CD4-positive, alpha-beta T cell treated with Interferon gamma for 1 hour (primary cell): ENCODE measurements around the gene KCNH6.

ENCODE experiments used
- DNase-seq: peaks from one replicate; pipeline ENCODE4 v3.0.0-alpha.2; 2020

KCNH6 gene

GRCh38 chr17:63523253-63523855, at the start of gene KCNH6:
TSS of gene KCNH6 (plus strand) at chr17:63523358. CDS start at chr17:63523414, 56 bp downstream.
- no peak for DNase-seq

GRCh38 chr17:63474174-63474573, 49.0 kb upstream of the KCNH6 start:
- no peak for DNase-seq

- DNase-seq = no peak
Observed at GRCh38 chr17:63474586-63475460, 48.3 kb upstream of the KCNH6 start.

GRCh38 chr17:63475491-63476412, 47.4 kb upstream of the KCNH6 start:
- no peak for DNase-seq

- no peak for DNase-seq
Observed at GRCh38 chr17:63476459-63476853, 46.7 kb upstream of the KCNH6 start.

- peak; percentile 23 for DNase-seq
Observed at GRCh38 chr17:63476854-63477479, 46.2 kb upstream of the KCNH6 start, which contains the start of gene ACE. TSS of gene ACE (plus strand) at chr17:63477061. CDS start at chr17:63477095, 34 bp downstream.

- no peak for DNase-seq
Observed at GRCh38 chr17:63477480-63478440, 45.4 kb upstream of the KCNH6 start.

GRCh38 chr17:63478814-63479494, 44.2 kb upstream of the KCNH6 start:
- DNase-seq = peak; percentile 71

GRCh38 chr17:63479495-63480184, 43.5 kb upstream of the KCNH6 start:
- no peak for DNase-seq

- no peak for DNase-seq
Observed at GRCh38 chr17:63480192-63480784, 42.9 kb upstream of the KCNH6 start.

- no peak for DNase-seq
Observed at GRCh38 chr17:63480826-63481487, 42.2 kb upstream of the KCNH6 start.

- DNase-seq = no peak
Observed at GRCh38 chr17:63481488-63481870, 41.7 kb upstream of the KCNH6 start.

GRCh38 chr17:63482509-63482908, 40.6 kb upstream of the KCNH6 start:
- no peak for DNase-seq

- DNase-seq = no peak
Observed at GRCh38 chr17:63483038-63483437, 40.1 kb upstream of the KCNH6 start.

GRCh38 chr17:63483655-63484575, 39.2 kb upstream of the KCNH6 start:
- DNase-seq = no peak

- no peak for DNase-seq
Observed at GRCh38 chr17:63486317-63487013, 36.7 kb upstream of the KCNH6 start.

GRCh38 chr17:63487014-63487339, 36.2 kb upstream of the KCNH6 start:
- DNase-seq = no peak

GRCh38 chr17:63488851-63489250, 34.3 kb upstream of the KCNH6 start:
- no peak for DNase-seq
